OCI-LY7 (cell line): ENCODE data around the gene ZNF619.

ENCODE experiments used
- EZH2phosphoT487 ChIP-seq: fragments of 200-600 bp; sonication (generic); IDR thresholded peaks from 2 replicates; pipeline ENCODE4 v1.6.1; 2018; ENCODE audit warnings: low read depth, borderline replicate concordance, mild to moderate bottlenecking, mixed run types, antibody characterized with exemption, low read length, moderate library complexity, mixed read lengths
- TF ChIP-seq, protein P1 (sequence below): fragments of 200-600 bp; sonication (generic); conservative IDR thresholded peaks from 2 replicates; pipeline ENCODE4 v1.5.1; 2014; ENCODE audit warnings: mild to moderate bottlenecking, antibody characterized with exemption, low read length, moderate library complexity, mixed read lengths

DNA sequence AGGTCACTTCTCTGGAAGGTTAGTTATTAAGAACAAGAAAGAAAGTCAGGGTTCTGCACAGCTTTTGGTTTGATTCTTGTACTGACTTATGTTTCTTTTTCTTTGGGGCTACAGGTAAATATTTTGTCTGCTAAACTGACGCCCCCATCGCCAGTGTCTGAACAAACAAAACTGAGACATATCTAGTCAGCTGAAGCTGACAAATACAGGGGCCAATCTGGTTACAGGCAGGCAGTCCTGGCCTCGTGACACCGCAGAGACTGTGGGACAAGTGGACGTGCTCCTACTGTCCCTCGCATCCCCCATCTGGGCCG is 24.4 kb upstream of the ZNF619 start:
- TF ChIP-seq, protein P1, sequence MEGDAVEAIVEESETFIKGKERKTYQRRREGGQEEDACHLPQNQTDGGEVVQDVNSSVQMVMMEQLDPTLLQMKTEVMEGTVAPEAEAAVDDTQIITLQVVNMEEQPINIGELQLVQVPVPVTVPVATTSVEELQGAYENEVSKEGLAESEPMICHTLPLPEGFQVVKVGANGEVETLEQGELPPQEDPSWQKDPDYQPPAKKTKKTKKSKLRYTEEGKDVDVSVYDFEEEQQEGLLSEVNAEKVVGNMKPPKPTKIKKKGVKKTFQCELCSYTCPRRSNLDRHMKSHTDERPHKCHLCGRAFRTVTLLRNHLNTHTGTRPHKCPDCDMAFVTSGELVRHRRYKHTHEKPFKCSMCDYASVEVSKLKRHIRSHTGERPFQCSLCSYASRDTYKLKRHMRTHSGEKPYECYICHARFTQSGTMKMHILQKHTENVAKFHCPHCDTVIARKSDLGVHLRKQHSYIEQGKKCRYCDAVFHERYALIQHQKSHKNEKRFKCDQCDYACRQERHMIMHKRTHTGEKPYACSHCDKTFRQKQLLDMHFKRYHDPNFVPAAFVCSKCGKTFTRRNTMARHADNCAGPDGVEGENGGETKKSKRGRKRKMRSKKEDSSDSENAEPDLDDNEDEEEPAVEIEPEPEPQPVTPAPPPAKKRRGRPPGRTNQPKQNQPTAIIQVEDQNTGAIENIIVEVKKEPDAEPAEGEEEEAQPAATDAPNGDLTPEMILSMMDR = no peak
- TF ChIP-seq EZH2phosphoT487 = no peak
